ENCODE results near the gene EBLN2.

- no peak for TF ChIP-seq CTCF (IDR thresholded peaks at IDR 0.05)
- TF ChIP-seq POLR2A (IDR thresholded peaks at IDR 0.05) = no peak
Measured at GRCh38 chr3:73094129-73094528, 32.7 kb downstream of the EBLN2 start.
